ENCODE data around the gene BLOC1S1. TPM values are rescaled to one million over a fixed set of nuclear protein-coding genes. Genes with fewer than 3 reads are reported as not detected.
A peak's percentile ranks its signal among the peaks of the same experiment; 100 is the strongest.

The BLOC1S1 gene
- total RNA-seq = 168 TPM
- 190 TPM for polyA plus RNA-seq
- long read RNA-seq, donor 1, transcript BLOC1S1-203 (4 exons, 571 nt) = major isoform, 10 of 10 reads
- long read RNA-seq, donor 1, partial matches to known transcripts = 0 of 10 reads
- long read RNA-seq, donor 1, other reads (novel, unspliced or antisense) = 0 of 10 reads
- long read RNA-seq, donor 2 = 0 reads
- long read RNA-seq, donor 3, transcript BLOC1S1-202 (3 exons, 525 nt) = minor isoform, 7 of 205 reads
- long read RNA-seq, donor 3, transcript BLOC1S1-203 (4 exons, 571 nt) = major isoform, 162 of 205 reads
- long read RNA-seq, donor 3, transcript BLOC1S1-204 (3 exons, 1,229 nt) = minor isoform, 6 of 205 reads
- long read RNA-seq, donor 3, transcript BLOC1S1-201 (4 exons, 837 nt) = minor isoform, 9 of 205 reads
- long read RNA-seq, donor 3, partial matches to known transcripts = 18 of 205 reads
- long read RNA-seq, donor 3, other reads (novel, unspliced or antisense) = 0 of 205 reads
- long read RNA-seq, donor 4, transcript BLOC1S1-203 (4 exons, 571 nt) = major isoform, 48 of 52 reads
- long read RNA-seq, donor 4, partial matches to known transcripts = 0 of 52 reads
- long read RNA-seq, donor 4, other reads (novel, unspliced or antisense) = 0 of 52 reads
- long read RNA-seq, donor 5, transcript BLOC1S1-201 (4 exons, 837 nt) = minor isoform, 8 of 211 reads
- long read RNA-seq, donor 5, transcript BLOC1S1-203 (4 exons, 571 nt) = major isoform, 159 of 211 reads
- long read RNA-seq, donor 5, transcript BLOC1S1-202 (3 exons, 525 nt) = minor isoform, 5 of 211 reads
- long read RNA-seq, donor 5, transcript BLOC1S1-204 (3 exons, 1,229 nt) = minor isoform, 10 of 211 reads
- long read RNA-seq, donor 5, partial matches to known transcripts = 26 of 211 reads
- long read RNA-seq, donor 5, other reads (novel, unspliced or antisense) = 0 of 211 reads
- long read RNA-seq, donor 6, transcript BLOC1S1-203 (4 exons, 571 nt) = major isoform, 86 of 93 reads
- long read RNA-seq, donor 6, partial matches to known transcripts = 0 of 93 reads
- long read RNA-seq, donor 6, other reads (novel, unspliced or antisense) = 0 of 93 reads
- long read RNA-seq, donor 7, transcript BLOC1S1-203 (4 exons, 571 nt) = major isoform, 79 of 87 reads
- long read RNA-seq, donor 7, partial matches to known transcripts = 0 of 87 reads
- long read RNA-seq, donor 7, other reads (novel, unspliced or antisense) = 0 of 87 reads
- long read RNA-seq, donor 8, transcript BLOC1S1-203 (4 exons, 571 nt) = major isoform, 24 of 28 reads
- long read RNA-seq, donor 8, partial matches to known transcripts = 0 of 28 reads
- long read RNA-seq, donor 8, other reads (novel, unspliced or antisense) = 0 of 28 reads
- long read RNA-seq, donor 9, transcript BLOC1S1-203 (4 exons, 571 nt) = major isoform, 65 of 75 reads
- long read RNA-seq, donor 9, partial matches to known transcripts = 0 of 75 reads
- long read RNA-seq, donor 9, other reads (novel, unspliced or antisense) = 0 of 75 reads
- long read RNA-seq, donor 10, transcript BLOC1S1-201 (4 exons, 837 nt) = minor isoform, 6 of 95 reads
- long read RNA-seq, donor 10, transcript BLOC1S1-203 (4 exons, 571 nt) = major isoform, 70 of 95 reads
- long read RNA-seq, donor 10, partial matches to known transcripts = 16 of 95 reads
- long read RNA-seq, donor 10, other reads (novel, unspliced or antisense) = 0 of 95 reads

GRCh38 chr12:55715833-55716581, at the start of gene BLOC1S1:
Gene BLOC1S1 (plus strand): TSS chr12:55716046. CDS start chr12:55716052, 6 bp downstream.
- Histone ChIP-seq H3K27me3 (ENCODE audit: control insufficient read depth in 2 of 2, insufficient read depth in 1 of 2, low read length in 1 of 2) (peaks cover 0 to 20% of the 10 kb centered on the region in 2 donors), H3K9me3 (ENCODE audit: control insufficient read depth in 2 of 2, insufficient read depth in 1 of 2, low read length in 1 of 2) (no peaks in the 10 kb centered on the region), H3K36me3 (ENCODE audit: control insufficient read depth in 2 of 2, insufficient read depth in 2 of 2, low read length in 1 of 2) (peaks cover 15 to 24% of the 10 kb centered on the region in 2 donors), H3K27ac (ENCODE audit: low read depth in 1 of 2, low read length in 1 of 2) (peak within 1 kb of the TSS; percentile 87 to 92), H3K4me1 (ENCODE audit: control insufficient read depth in 2 of 2, insufficient read depth in 2 of 2, low read length in 2 of 2) (peaks cover 16 to 37% of the 10 kb centered on the region in 2 donors), H3K4me3 (ENCODE audit: low read length in 2 of 2) (peak within 1 kb of the TSS; percentile 89 to 96)
- WGBS = under 1% methylated on average over 42 of the region's 42 CpGs
- peak; percentile 82 to 100 (median 98) for DNase-seq (ENCODE audit: low read depth in 6 of 9, low spot score in 9 of 9)

- WGBS = 83% methylated on average over 7 of the region's 7 CpGs
- H3K9me3 ChIP-seq (ENCODE audit: control insufficient read depth in 2 of 2, insufficient read depth in 1 of 2, low read length in 1 of 2) = no peaks in the 10 kb centered on the region
- H3K27me3 ChIP-seq (ENCODE audit: control insufficient read depth in 2 of 2, insufficient read depth in 1 of 2, low read length in 1 of 2) = peaks cover 0 to 2% of the 10 kb centered on the region in 2 donors
- no peak overlapping the region for H3K4me3 ChIP-seq (ENCODE audit: low read length in 2 of 2)
- no peak for DNase-seq (ENCODE audit: low read depth in 6 of 9, low spot score in 9 of 9)
- no peaks in the 10 kb centered on the region for H3K4me1 ChIP-seq (ENCODE audit: control insufficient read depth in 2 of 2, insufficient read depth in 2 of 2, low read length in 2 of 2)
- no peaks in the 10 kb centered on the region for H3K36me3 ChIP-seq (ENCODE audit: control insufficient read depth in 2 of 2, insufficient read depth in 2 of 2, low read length in 1 of 2)
- no peak overlapping the region for H3K27ac ChIP-seq (ENCODE audit: low read depth in 1 of 2, low read length in 1 of 2)
Measured at GRCh38 chr12:55666508-55666907, 49.3 kb upstream of the BLOC1S1 start.

GRCh38 chr12:55670276-55670675, 45.6 kb upstream of the BLOC1S1 start:
- DNase-seq (ENCODE audit: low read depth in 6 of 9, low spot score in 9 of 9) = no peak
- Histone ChIP-seq H3K9me3 (ENCODE audit: control insufficient read depth in 2 of 2, insufficient read depth in 1 of 2, low read length in 1 of 2) (no peaks in the 10 kb centered on the region), H3K36me3 (ENCODE audit: control insufficient read depth in 2 of 2, insufficient read depth in 2 of 2, low read length in 1 of 2) (no peaks in the 10 kb centered on the region), H3K4me3 (ENCODE audit: low read length in 2 of 2) (no peak overlapping the region), H3K4me1 (ENCODE audit: control insufficient read depth in 2 of 2, insufficient read depth in 2 of 2, low read length in 2 of 2) (no peaks in the 10 kb centered on the region), H3K27ac (ENCODE audit: low read depth in 1 of 2, low read length in 1 of 2) (no peak overlapping the region), H3K27me3 (ENCODE audit: control insufficient read depth in 2 of 2, insufficient read depth in 1 of 2, low read length in 1 of 2) (no peaks in the 10 kb centered on the region)

- Histone ChIP-seq H3K27ac (ENCODE audit: low read depth in 1 of 2, low read length in 1 of 2) (no peak overlapping the region), H3K36me3 (ENCODE audit: control insufficient read depth in 2 of 2, insufficient read depth in 2 of 2, low read length in 1 of 2) (no peaks in the 10 kb centered on the region), H3K9me3 (ENCODE audit: control insufficient read depth in 2 of 2, insufficient read depth in 1 of 2, low read length in 1 of 2) (no peaks in the 10 kb centered on the region), H3K4me3 (ENCODE audit: low read length in 2 of 2) (no peak overlapping the region), H3K4me1 (ENCODE audit: control insufficient read depth in 2 of 2, insufficient read depth in 2 of 2, low read length in 2 of 2) (no peaks in the 10 kb centered on the region), H3K27me3 (ENCODE audit: control insufficient read depth in 2 of 2, insufficient read depth in 1 of 2, low read length in 1 of 2) (peaks cover 0 to 4% of the 10 kb centered on the region in 2 donors)
- DNase-seq (ENCODE audit: low read depth in 6 of 9, low spot score in 9 of 9) = no peak
- WGBS = 86% methylated on average over 4 of the region's 4 CpGs
Measured at GRCh38 chr12:55671746-55672145, 44.1 kb upstream of the BLOC1S1 start.

GRCh38 chr12:55673638-55674037, 42.2 kb upstream of the BLOC1S1 start:
- no peaks in the 10 kb centered on the region for H3K9me3 ChIP-seq (ENCODE audit: control insufficient read depth in 2 of 2, insufficient read depth in 1 of 2, low read length in 1 of 2)
- H3K36me3 ChIP-seq (ENCODE audit: control insufficient read depth in 2 of 2, insufficient read depth in 2 of 2, low read length in 1 of 2) = no peaks in the 10 kb centered on the region
- no peak overlapping the region for H3K27ac ChIP-seq (ENCODE audit: low read depth in 1 of 2, low read length in 1 of 2)
- no peaks in the 10 kb centered on the region for H3K4me1 ChIP-seq (ENCODE audit: control insufficient read depth in 2 of 2, insufficient read depth in 2 of 2, low read length in 2 of 2)
- peaks cover 0 to 4% of the 10 kb centered on the region in 2 donors for H3K27me3 ChIP-seq (ENCODE audit: control insufficient read depth in 2 of 2, insufficient read depth in 1 of 2, low read length in 1 of 2)
- DNase-seq (ENCODE audit: low read depth in 6 of 9, low spot score in 9 of 9) = no peak
- no peak overlapping the region for H3K4me3 ChIP-seq (ENCODE audit: low read length in 2 of 2)

- no peak overlapping the region for H3K4me3 ChIP-seq (ENCODE audit: low read length in 2 of 2)
- no peak for DNase-seq (ENCODE audit: low read depth in 6 of 9, low spot score in 9 of 9)
- no peaks in the 10 kb centered on the region for H3K36me3 ChIP-seq (ENCODE audit: control insufficient read depth in 2 of 2, insufficient read depth in 2 of 2, low read length in 1 of 2)
- H3K27me3 ChIP-seq (ENCODE audit: control insufficient read depth in 2 of 2, insufficient read depth in 1 of 2, low read length in 1 of 2) = peaks cover 0 to 4% of the 10 kb centered on the region in 2 donors
- no peak overlapping the region for H3K27ac ChIP-seq (ENCODE audit: low read depth in 1 of 2, low read length in 1 of 2)
- H3K9me3 ChIP-seq (ENCODE audit: control insufficient read depth in 2 of 2, insufficient read depth in 1 of 2, low read length in 1 of 2) = no peaks in the 10 kb centered on the region
- no peaks in the 10 kb centered on the region for H3K4me1 ChIP-seq (ENCODE audit: control insufficient read depth in 2 of 2, insufficient read depth in 2 of 2, low read length in 2 of 2)
- 97% methylated on average over 8 of the region's 8 CpGs for WGBS
Measured at GRCh38 chr12:55675666-55676065, 40.2 kb upstream of the BLOC1S1 start.

GRCh38 chr12:55676707-55677106, 39.1 kb upstream of the BLOC1S1 start:
- Histone ChIP-seq H3K4me1 (ENCODE audit: control insufficient read depth in 2 of 2, insufficient read depth in 2 of 2, low read length in 2 of 2) (peaks cover 4 to 6% of the 10 kb centered on the region in 2 donors), H3K9me3 (ENCODE audit: control insufficient read depth in 2 of 2, insufficient read depth in 1 of 2, low read length in 1 of 2) (no peaks in the 10 kb centered on the region), H3K4me3 (ENCODE audit: low read length in 2 of 2) (no peak overlapping the region), H3K27me3 (ENCODE audit: control insufficient read depth in 2 of 2, insufficient read depth in 1 of 2, low read length in 1 of 2) (peaks cover 0 to 12% of the 10 kb centered on the region in 2 donors), H3K27ac (ENCODE audit: low read depth in 1 of 2, low read length in 1 of 2) (no peak overlapping the region), H3K36me3 (ENCODE audit: control insufficient read depth in 2 of 2, insufficient read depth in 2 of 2, low read length in 1 of 2) (no peaks in the 10 kb centered on the region)
- DNase-seq (ENCODE audit: low read depth in 6 of 9, low spot score in 9 of 9) = no peak
- WGBS = 78% methylated on average over 6 of the region's 6 CpGs

GRCh38 chr12:55679691-55680090, 36.2 kb upstream of the BLOC1S1 start:
- no peaks in the 10 kb centered on the region for H3K9me3 ChIP-seq (ENCODE audit: control insufficient read depth in 2 of 2, insufficient read depth in 1 of 2, low read length in 1 of 2)
- H3K27me3 ChIP-seq (ENCODE audit: control insufficient read depth in 2 of 2, insufficient read depth in 1 of 2, low read length in 1 of 2) = peaks cover 0 to 18% of the 10 kb centered on the region in 2 donors
- H3K27ac ChIP-seq (ENCODE audit: low read depth in 1 of 2, low read length in 1 of 2) = no peak overlapping the region
- 97% methylated on average over 5 of the region's 5 CpGs for WGBS
- peaks cover 5 to 6% of the 10 kb centered on the region in 2 donors for H3K4me1 ChIP-seq (ENCODE audit: control insufficient read depth in 2 of 2, insufficient read depth in 2 of 2, low read length in 2 of 2)
- H3K36me3 ChIP-seq (ENCODE audit: control insufficient read depth in 2 of 2, insufficient read depth in 2 of 2, low read length in 1 of 2) = no peaks in the 10 kb centered on the region
- H3K4me3 ChIP-seq (ENCODE audit: low read length in 2 of 2) = no peak overlapping the region
- no peak for DNase-seq (ENCODE audit: low read depth in 6 of 9, low spot score in 9 of 9)
